ENCODE results near the gene GSTCD. TPM values are rescaled to one million over a fixed set of nuclear protein-coding genes. Genes with fewer than 3 reads are reported as not detected.

GSTCD gene
- total and polyA plus RNA-seq, 2 of the 4 experiments (the other 2 are of a cell fraction), result 5.2 to 20.3 TPM

DNA sequence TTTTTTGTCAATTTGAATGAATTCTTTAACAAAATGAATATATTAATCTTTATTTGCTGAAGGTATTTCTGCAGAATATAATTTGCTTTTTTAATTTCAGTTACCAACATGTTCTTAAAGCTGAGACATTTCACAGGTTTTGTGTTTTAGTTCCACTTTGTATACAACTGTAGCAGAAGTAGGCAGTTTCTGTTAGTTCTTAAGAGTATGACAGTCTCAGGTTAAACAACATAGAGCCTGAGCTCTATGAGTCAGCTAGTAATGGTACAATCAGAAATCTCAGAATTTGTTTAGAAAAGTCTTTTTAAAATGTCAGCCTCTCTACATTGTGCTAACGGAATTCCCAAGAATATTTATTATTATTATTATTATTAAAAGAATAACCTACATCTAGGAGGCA lies 50.4 kb downstream of the GSTCD start:
- Histone ChIP-seq H3K9ac (ENCODE audit: low read depth, low read length) (no peak overlapping the region), H3K4me1 (ENCODE audit: control insufficient read depth, insufficient read depth, low read length) (no peaks in the 10 kb centered on the region), H3K14ac (replicated peaks; ENCODE audit: low read depth, low read length) (no peak overlapping the region), H4K20me1 (ENCODE audit: insufficient read depth, low read length) (no peaks in the 10 kb centered on the region), H2AK5ac (ENCODE audit: low read depth, low read length) (no peak overlapping the region), H4K5ac (ENCODE audit: low read depth, low read length) (no peak overlapping the region), H3K23ac (ENCODE audit: low read depth, low read length) (no peak overlapping the region), H2AFZ (replicated peaks; ENCODE audit: low read length, poor library complexity) (no peak overlapping the region), H4K8ac (ENCODE audit: low read depth in 2 of 2, low read length in 2 of 2) (no peak overlapping the region), H3K56ac (ENCODE audit: extremely low read depth, insufficient read depth, low read length) (no peak overlapping the region), H3K79me1 (ENCODE audit: low read depth in 1 of 2, low read length in 2 of 2) (no peaks in the 10 kb centered on the region), H2BK15ac (ENCODE audit: low read depth, low read length) (no peak overlapping the region), H3K27me3 (ENCODE audit: control insufficient read depth, insufficient read depth, low read length) (no peaks in the 10 kb centered on the region), H2BK20ac (ENCODE audit: low read depth, low read length) (no peak overlapping the region), H3K4ac (ENCODE audit: low read depth, low read length) (no peak overlapping the region), H3K18ac (ENCODE audit: low read depth, low read length) (no peak overlapping the region), H3K36me3 (ENCODE audit: control insufficient read depth, insufficient read depth, low read length) (no peaks in the 10 kb centered on the region), H4K91ac (ENCODE audit: insufficient read depth, low read depth, low read length) (no peak overlapping the region), H3K4me2 (ENCODE audit: low read depth, low read length) (no peak overlapping the region), H2BK120ac (ENCODE audit: low read depth, low read length) (no peak overlapping the region), H3K4me3 (ENCODE audit: insufficient read depth, low read depth, low read length) (no peak overlapping the region), H3K9me3 (ENCODE audit: control insufficient read depth, insufficient read depth, low read length) (no peaks in the 10 kb centered on the region), H3K9me1 (ENCODE audit: insufficient read depth, low read length) (no peaks in the 10 kb centered on the region; the same call in 1 of the 2 replicates), H2BK5ac (ENCODE audit: low read depth, low read length, poor library complexity, severe bottlenecking) (no peak overlapping the region), H3K27ac (ENCODE audit: insufficient read depth, low read length) (no peak overlapping the region), H2AK9ac (replicated peaks; ENCODE audit: low read depth, low read length, poor library complexity) (no peak overlapping the region)
- dilution Hi-C loops (cut with HindIII; ENCODE audit: low sequenced_read_pairs, unreplicated experiment), result no loop called here
- ATAC-seq (ENCODE audit: low read depth) (peak; percentile 53; the same call in 1 of the 2 replicates), DNase-seq (peak; percentile 32)
- BruUV-seq (replicated peaks), result no TSS peak
- in situ Hi-C loops (cut with MboI; ENCODE audit: low sequenced_read_pairs), result no loop called here
- intact Hi-C loops (cut with micrococcal nuclease), result no loop called here
- ChIA-PET CTCF (no interaction called here), POLR2A (ENCODE audit: unreplicated experiment) (no interaction called here)
- WGBS, 2 experiments (ENCODE audit: extremely low coverage in 2 of 2, insufficient read length in 1 of 2), result no CpG with 5 or more reads among the region's 1 CpG
- TF ChIP-seq NFE2L2 (IDR thresholded peaks at IDR 0.05; ENCODE audit: low read depth, low read length), result no peak
- TF ChIP-seq MXI1 (IDR thresholded peaks at IDR 0.05; ENCODE audit: borderline replicate concordance, low read depth, low read length), result no peak
- TF ChIP-seq USF2 (IDR thresholded peaks at IDR 0.05; ENCODE audit: low read depth, low read length), result no peak
- no peak for TF ChIP-seq MAFK (IDR thresholded peaks at IDR 0.05; ENCODE audit: low read depth, low read length)
- TF ChIP-seq CHD1 (IDR thresholded peaks at IDR 0.05; ENCODE audit: low read depth, low read length), result no peak
- no peak for TF ChIP-seq RCOR1 (IDR thresholded peaks at IDR 0.05; ENCODE audit: insufficient replicate concordance, low read length)
- TF ChIP-seq RFX5 (IDR thresholded peaks at IDR 0.05; ENCODE audit: low read depth, low read length), result no peak
- no peak for TF ChIP-seq CTCF (conservative IDR thresholded peaks at IDR 0.05; ENCODE audit: low read depth, low read length)
- no peak for TF ChIP-seq POLR2A (IDR thresholded peaks at IDR 0.05; ENCODE audit: low read depth, low read length)
- no peak for TF ChIP-seq MAZ (IDR thresholded peaks at IDR 0.05; ENCODE audit: borderline replicate concordance, low read depth, low read length)
- no peak for TF ChIP-seq SMC3 (IDR thresholded peaks at IDR 0.05; ENCODE audit: low read depth, low read length)
- TF ChIP-seq BHLHE40 (IDR thresholded peaks at IDR 0.05; ENCODE audit: low read depth, low read length), result no peak
- TF ChIP-seq FOS (IDR thresholded peaks at IDR 0.05; ENCODE audit: low read depth, low read length), result no peak

Measured in IMR-90 (cell line).